GM19240 (cell line): ENCODE measurements around the gene CDH11.

Experiments used
- DNase-seq: peaks from one replicate; pipeline ENCODE4 v3.0.0; 2011; ENCODE audit warnings: low spot score; ENCODE audit not compliant: insufficient read length

Gene CDH11

DNA sequence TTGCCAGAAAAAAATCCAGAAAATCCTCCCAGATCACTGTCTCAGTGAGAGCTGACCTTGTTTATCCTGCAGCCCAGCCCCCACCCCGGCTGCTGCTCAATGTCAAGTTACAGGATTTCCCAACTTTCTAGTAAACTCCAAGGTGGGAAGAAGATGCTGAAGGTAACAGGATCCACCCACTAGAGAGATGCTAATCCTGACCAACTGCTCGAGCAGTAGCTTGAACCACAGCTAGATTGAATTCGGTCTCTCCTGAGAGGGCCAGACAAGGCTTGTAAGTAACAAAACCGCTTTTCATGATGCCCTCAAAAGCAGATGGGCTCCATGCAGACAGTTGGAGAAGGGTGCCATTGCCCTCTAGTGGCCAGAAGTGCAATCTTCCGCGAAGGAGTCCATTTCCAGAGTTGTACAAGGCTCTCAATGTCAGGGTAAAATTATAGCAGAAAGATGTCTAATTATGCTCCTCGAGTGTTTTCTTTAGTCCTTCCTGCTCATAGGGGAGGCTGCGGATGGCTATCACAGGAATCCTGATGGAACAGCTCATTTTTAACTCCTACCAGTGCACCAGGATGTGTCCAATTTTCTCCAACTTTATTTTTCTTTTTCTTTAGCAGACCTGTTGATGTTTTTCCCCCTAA is 3.9 kb downstream of the CDH11 start:
- peak; percentile 40 for DNase-seq

DNA sequence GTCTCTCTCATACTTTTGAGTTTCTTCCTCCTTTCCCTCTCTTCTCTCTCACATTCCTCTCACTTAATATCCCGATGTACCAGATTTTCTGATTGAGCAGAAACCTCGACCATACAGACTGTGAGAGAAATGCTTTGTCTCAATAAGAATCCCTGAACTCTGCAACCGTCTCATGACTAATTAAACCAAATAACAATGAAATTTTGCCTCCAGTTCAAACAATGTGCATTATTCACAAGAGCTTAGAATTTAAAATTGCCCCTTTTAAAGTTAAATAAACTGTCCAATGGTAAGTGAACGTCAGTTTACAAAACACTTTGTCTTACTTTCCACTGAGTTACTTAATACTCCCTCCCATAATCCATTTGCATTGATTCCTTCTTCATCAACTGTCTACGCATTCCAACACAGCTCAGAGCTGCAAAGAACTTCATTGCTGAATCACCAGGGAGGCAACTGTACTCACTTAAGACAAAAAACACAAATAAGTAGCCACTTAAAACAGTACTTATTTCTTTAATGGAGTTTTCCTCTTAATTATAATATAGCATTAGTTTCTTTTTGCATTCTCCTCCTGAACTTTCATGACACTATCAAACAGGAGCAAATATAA is 4.9 kb downstream of the CDH11 start:
- no peak for DNase-seq

DNA sequence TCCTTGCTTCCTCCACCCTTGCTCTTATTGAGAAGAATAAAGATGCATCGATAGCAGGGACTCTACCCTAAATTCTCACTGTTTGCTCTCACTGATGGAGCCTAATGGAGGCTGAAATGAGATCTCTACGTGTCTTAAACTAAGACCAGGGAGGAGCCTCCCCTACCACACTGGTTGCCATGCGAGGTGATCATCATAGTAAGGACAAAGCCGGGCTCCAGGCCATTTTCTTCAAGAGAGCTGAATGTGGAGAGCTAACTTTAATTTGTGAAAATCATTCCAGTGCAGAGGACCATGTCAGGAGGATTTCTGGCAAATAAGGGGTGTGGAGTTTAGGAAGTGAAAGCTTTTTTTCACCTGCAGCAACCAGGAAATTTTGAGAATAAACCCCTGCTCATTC is 5.6 kb downstream of the CDH11 start:
- no peak for DNase-seq

DNA sequence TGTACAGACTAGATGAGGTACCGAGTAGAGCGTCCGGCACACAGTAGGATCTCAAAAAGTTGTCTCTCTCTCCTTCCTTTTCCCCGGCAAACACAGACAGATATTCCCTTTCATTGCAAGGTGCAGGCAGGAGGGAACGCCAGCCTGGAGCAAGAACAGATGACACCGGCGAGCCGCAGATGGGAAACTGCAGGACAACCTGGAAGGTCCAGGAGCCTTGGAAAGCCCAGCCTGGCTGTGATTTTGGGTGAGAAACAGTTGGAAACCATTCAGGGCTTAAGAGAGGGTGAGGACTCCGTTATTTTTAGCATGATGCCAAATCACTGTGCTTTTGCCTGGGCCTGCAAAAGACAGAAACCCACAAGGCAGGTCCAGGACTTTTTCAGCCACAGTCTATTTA is 7.3 kb downstream of the CDH11 start:
- DNase-seq = no peak

DNA sequence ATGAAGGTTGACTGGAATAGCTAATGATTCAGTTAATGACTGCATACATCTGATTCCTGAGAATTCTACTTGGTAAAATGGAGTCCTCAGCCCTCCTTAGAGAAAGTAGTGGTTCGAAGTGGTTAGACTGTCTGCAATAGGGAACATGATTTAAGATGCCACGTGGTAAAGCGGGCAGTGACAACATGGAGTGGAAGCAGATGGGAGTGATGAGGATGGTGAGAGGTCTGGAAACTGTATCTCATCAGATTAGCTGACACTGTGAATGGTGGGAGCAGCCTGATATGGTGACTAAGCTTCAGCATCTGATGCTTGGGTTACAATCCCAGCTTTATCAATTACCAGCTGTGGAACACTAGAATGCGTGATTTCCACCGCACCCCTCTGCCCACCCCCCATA is 8.4 kb downstream of the CDH11 start:
- DNase-seq = no peak

DNA sequence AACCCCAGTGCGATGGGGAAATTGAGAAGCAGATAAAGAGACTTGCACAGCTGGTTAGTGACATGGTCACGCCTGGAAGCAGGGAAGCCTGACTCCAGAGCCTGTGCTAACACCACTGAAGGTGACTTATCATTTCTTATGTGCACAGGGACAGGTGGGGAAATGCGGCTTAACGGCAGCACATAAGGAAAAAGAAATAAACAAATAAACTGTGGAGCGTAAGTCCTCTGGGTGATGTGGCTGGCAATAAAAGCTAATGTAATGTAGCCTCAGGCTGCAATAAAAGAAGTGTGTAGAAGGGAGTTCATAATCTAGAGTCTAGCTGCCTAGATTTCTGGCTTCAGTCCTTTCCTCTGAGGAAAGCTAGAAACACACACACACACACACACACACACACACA is 10.6 kb downstream of the CDH11 start:
- no peak for DNase-seq

DNA sequence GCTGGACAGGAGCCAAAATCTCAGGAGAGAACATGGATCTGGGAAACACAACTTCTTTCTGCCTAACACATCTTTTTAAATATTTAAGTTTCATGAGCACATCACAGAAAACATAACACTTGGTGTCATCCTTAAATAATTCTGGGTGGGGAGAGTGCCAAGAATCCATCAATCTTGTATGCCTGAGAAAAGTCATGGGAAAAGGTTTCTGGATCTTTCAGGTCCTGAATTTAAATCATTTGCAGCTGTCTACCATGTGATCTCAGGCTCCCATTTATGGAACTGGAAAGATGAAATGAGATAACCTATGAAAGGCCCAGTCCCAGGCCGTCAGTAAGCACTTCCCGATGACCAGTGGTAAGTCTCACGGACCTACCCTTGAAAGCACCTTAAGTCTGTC is 15.1 kb downstream of the CDH11 start:
- DNase-seq = no peak

DNA sequence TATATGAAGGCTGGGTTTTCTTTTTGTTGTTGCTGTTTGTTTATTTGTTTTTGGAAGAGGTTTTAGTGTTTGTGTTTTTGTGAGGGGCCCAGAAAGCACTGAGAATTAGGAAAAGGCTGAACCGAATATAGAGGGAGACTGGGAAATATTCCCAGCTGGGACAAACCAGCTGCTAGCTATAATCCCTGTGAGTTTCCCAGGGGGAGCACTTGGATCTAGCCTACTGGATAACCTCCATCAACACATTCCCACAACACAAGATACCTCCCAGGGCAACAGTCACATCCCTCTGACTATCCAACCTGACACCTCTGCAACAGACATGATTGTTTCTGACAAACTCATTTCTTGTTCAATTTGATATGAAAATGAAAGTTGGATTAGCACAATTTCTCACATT is 16.7 kb downstream of the CDH11 start:
- no peak for DNase-seq

DNA sequence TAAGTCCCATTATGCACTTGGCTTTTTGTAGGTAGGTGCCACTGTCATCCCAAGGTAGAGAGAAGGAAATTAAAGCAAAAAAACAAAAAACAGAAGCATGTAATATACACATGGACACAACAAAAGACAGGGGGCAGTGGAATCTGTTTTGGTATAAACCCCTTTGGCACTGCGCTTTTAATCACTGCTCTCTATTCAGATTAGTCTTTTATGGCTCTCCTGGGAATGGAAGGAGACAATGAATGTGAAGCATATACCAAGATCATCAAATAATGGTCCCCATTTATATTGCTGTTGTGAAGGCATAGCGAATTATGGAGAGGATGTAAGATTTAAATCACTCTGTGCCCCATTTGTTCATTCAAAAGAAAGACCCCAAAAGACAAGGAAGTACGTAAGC is 17.4 kb downstream of the CDH11 start:
- no peak for DNase-seq

DNA sequence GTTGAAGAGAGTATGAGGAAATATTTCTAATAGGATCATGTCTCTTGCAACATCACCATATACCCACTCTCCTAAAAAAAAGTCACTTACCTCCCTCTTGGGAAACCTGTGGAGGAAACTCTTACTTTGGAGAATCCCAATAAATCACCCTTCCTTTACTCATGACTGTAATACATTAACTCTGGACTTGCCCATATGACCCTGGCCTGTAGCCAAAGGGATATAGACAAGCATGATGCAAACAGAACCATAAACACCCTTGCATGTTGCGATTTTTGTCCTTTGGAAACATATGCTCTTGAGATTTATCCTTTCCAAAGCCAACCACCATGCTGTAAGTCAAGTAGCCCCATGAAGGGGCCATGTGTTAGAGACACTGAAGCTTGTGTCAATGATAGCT is 19.5 kb downstream of the CDH11 start:
- no peak for DNase-seq

DNA sequence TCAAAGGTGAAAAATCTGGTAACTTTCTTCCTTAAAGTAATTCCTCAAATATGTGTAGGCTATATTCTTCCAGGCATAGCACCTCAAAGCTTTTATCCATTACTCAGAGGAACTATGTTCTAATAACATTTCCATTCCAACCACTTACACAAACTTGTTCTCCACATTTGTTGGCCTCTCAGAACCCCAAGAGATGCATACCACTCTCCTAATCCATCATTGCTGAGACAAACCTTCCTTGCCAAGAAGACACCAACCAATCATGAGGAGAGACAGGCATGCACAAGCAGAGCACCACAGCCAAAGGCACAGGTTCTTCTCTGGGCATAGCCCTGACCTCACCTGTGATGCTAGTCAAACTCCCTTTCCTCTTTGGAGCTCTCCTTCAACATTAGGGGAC is 20.9 kb downstream of the CDH11 start:
- no peak for DNase-seq

DNA sequence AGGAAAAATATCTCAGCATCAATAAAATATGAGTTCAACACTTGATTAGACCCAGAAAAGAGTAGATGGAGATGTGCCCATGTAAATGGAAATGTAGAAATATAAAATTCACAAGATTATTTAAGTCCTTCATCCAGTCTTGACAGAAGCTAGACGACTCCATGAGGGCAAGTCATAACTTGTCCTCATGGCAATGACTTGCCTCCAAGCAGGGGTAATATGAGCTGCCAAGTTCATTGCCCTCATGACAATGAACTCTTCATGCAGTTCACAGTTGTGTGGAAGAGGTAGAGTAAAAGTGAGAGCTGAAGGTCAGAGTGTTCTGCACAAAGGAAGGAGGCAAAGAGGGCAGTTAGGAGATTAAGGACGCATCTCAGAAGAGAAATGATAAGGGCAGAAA is 22.3 kb downstream of the CDH11 start:
- DNase-seq = no peak

DNA sequence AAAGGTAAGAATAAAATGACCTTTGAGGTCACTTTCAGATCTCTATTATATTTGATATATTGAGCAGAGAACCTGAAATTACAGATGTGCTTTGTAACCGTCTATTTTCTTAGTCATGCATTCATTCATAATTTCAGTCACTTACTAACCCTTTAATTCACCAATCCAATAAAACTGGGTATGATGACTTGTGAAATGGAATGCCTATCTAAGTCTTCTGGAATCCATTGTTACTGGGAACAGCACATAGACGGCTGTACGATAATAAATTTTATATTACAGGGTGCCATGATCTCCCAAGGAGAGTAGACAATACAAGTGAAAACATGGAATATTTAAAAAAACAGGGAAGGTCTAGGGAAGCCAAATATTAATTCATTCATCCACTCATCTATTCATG is 22.9 kb downstream of the CDH11 start:
- DNase-seq = no peak

DNA sequence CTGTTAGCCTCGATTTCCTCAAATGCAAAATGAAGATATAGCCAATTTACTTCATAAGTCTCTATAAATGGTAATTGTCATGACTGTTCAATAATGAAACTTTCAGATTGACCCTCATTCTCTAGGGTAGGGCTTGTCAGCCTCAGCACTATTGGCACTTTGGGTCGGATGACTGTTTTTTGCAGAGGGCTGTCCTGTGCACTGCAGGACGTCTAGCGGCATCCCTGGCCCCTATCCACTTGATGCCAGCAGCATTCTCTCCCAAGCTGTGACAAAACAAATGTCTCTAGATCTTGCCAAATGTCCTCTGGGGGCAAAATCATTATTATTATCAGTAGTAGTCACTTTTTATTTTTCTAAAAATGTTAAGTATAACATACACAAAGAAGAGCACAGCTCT is 24.6 kb downstream of the CDH11 start:
- no peak for DNase-seq

DNA sequence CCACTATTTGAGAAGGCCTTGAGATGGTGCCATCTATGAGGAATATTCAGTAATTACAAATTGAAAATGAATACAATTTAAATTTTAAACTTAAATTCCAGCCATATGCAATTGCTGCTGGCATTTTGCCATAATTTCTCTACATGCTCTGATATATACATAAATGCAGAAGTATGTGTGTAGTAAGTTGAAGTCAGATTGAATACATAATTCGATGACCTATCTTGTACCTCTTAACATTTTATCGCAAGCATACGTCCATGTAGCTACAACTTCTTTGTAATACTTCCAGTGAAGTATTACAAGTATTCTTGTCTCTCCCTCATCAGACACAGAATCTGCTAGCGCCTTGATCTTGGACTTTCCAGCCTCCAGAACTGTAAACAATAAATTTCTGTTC is 26.0 kb downstream of the CDH11 start:
- no peak for DNase-seq

DNA sequence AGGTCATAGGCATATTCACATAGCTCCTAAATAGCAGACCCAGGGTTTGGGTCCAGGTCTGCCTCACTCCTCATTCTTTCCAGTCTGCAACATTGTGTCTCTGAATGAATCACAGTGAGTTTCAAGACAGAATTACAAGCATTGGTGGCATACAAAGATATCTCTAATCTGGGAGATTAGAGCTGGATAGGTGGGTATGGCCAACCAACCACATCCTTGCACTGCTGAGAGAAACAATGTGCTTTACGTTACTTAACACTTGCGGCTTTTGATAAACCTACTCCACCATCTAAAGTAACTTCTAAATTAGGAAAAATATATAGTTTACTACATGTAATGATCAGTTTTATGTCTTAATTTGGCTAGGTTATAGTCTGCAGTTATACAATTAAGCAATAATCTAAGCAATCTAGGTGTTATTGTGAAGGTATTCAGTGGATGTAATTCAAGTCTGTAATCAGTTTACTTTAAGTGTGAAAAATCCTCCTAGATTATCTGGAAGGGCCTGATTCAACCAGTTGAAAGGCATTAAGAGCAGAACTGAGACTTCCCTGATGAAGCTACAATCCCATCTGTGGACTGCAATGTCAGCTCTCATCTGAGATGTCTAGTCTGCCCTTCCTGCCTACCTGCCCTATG is 26.7 kb downstream of the CDH11 start:
- no peak for DNase-seq

DNA sequence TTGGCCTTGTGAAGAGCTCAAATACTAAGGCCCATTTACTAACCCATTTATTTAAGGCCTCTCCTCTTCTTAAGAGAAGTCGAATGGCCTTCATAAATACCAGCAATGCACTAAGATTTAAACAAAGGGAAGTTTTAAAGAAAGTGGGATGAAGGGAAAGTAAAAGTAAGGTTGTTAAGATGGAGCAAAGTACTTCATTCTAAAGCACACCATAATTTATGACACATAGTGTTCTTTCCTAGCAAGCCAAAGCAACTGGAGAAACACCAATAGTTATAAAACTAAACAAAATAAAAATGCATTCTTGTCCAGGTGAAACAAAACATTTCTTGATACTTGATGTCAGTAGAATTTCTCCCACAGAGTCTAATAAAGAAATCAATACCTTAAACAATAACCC is 27.9 kb downstream of the CDH11 start:
- DNase-seq = no peak

DNA sequence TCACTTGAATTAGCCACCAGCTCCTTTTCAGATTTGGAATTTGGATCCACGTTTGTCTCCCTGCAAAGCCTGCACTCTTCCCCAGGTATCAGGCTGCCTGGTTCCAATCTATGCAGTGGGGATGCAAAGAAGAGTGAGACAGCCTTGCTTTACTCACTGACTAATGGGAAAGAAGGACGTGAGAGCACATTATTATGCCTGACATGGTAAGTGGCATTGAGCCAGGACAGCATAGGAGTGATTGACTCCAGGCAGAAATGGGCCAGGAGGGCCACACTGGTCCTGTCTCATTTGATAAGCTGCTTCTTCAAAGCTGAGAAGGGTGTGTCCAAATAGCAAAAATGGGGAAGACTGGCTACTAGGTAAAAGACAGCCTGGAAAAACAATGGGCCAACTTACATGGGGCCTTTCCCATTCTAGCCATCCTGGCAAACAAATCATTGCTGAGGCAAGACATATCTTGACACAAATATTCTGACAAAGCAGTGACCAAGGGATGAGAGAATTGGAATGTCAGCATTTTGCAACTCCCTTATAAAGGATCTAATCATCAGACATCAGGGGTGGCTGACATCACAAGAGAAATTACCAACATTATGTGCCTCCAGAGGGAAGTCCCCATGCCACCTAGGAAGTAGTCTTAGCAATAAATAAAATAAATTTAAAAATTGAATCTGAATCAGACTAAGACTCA is 38.6 kb downstream of the CDH11 start:
- DNase-seq = no peak

DNA sequence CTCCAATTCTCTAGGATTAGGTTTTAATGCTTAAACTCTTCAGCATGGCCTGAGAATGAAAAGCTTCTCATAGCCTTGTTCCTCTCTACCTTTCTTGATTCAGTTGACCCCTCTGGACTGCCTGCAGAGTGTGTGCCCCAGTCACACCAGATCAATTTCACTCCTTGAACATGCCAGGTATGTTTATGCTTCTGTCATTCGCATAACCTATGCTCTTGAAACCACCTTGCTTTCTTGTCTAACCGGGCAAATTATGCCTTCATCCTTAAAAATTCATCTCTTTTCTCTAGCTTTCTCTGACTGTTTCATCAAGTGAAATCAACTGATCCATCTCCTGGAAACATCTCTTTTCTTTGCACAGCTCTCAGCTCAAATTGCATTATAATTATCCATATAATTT is 42.3 kb downstream of the CDH11 start:
- DNase-seq = no peak

DNA sequence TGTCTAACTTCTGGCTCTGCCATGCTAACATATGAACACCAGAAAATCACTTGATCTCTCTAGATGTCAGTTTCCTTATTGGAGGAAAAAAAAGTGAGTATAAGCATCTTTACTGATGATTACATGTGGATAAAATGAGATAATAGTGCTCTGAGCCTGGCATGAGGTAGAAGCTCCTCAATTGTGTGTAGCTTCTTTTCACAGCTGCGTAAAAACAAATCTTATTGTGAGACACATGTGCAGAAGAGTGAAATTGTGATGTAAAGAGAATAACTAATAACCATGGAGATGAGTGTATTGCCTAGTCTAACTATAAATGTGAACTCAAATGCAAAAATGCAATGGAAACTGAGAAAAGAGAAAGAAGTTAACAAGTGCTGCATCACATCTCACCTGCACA is 44.7 kb downstream of the CDH11 start:
- DNase-seq = no peak

DNA sequence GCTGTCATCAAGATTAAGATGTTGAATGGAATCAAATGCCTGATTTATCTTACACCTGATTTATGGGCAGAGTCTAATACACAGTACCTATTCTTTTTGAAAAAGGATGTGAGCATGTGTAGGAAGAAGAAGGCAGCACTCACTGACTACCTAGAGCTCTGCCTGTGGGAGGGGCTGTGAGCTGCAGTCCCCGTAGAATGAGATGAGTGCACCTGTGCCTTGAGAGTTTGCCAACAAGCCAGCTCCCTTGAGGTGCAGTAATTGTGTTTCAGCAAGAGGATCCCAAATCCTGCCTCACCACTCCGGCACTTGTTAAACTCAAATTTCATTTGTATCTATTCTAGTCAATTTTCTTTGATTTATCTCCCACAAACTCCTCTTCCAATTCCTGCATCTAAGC is 46.0 kb downstream of the CDH11 start:
- DNase-seq = no peak

DNA sequence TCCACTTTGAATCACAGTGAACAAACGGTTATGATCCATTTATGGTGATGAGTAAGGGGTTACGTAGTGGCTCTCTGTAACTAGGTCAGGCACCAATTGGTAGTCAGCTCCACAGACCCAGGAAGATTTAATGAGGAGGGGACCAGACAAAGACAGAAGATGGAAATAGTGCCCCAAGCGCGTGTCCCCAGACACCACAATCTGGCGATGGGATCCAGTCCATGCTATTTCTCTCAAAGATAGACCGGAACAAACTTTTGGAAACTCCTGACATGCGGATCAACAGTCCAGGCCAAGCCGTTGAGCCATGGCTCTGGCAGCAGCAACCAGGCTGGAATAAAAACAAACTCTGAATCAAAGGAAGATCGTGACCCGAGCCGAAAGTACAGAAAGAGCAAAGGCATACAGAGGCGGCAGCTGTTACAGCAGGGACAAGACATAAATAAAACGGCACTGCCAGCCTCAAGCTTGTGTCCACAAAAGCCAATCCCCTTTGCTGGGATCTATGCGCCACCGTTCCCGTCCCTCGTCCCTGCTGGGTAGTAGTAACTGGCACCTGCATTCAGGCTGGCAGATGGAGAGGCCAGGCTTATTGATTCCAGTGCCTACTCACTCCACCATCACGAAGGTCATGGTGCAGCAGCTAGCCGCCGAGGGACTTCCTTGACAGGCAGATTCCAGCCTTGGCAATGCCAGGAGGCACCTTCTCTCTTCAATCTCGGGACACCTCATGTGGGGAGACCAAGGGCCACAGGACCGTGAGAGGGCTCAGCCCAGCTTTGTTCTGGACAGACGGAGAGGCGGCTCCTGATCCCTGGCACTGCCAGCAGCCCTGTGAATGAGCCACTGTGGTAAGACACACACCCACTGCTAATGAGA is 50.2 kb downstream of the CDH11 start:
- no peak for DNase-seq
